ENCODE results near the gene PTPRE.

Gene PTPRE

DNA sequence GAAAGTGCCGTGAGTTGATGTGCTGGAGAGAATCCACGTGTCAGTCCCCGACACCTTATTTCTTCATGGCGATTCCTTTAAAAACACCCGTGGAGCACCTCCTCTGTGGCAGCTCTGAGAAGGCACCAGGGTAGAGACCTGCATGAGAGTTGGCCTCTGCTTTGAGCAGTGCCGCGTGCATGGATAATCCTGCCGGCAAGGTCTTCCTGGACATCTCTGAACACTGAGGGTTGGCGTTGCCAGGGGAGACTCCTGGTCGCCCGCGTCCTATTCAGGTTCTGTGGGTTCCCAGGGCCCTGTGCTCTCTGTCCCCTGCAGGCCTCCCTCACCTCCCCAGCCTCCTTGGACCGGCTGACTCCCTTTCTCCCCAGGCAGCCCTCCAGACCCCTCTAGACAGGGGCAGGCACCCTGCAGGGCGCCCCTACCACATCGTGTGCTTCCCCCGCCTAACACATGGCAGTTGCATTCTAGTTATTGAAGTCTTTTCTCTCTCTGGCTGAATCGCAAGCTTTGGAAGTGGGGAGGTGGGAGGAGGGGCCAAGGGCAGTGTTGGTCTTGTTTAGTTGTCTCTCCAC lies 123.7 kb downstream of the PTPRE start:
- no peaks in the 10 kb centered on the region for H3K4me1 ChIP-seq (ENCODE audit: control insufficient read depth, insufficient read depth, low read length)

GRCh38 chr10:128031216-128031615 lies 124.3 kb downstream of the PTPRE start:
- Histone ChIP-seq H3K9ac (ENCODE audit: low read depth, low read length) (no peak overlapping the region), H3K4me3 (ENCODE audit: low read depth, low read length) (no peak overlapping the region), H3K4me1 (ENCODE audit: control insufficient read depth, insufficient read depth, low read length) (no peaks in the 10 kb centered on the region), H3K36me3 (ENCODE audit: control insufficient read depth, insufficient read depth, low read length) (no peaks in the 10 kb centered on the region), H3K27me3 (ENCODE audit: control insufficient read depth, insufficient read depth, low read length) (no peaks in the 10 kb centered on the region), H3K9me3 (ENCODE audit: control insufficient read depth, insufficient read depth, low read length) (no peaks in the 10 kb centered on the region)

More for the DNA sequence above, 123.7 kb downstream of the PTPRE start:
- no peaks in the 10 kb centered on the region for H3K36me3 ChIP-seq (ENCODE audit: control insufficient read depth, insufficient read depth, low read length)
- no peaks in the 10 kb centered on the region for H3K9me3 ChIP-seq (ENCODE audit: control insufficient read depth, insufficient read depth, low read length)
- no peaks in the 10 kb centered on the region for H3K27me3 ChIP-seq (ENCODE audit: control insufficient read depth, insufficient read depth, low read length)
- H3K4me3 ChIP-seq (ENCODE audit: low read depth, low read length) = no peak overlapping the region
- H3K9ac ChIP-seq (ENCODE audit: low read depth, low read length) = no peak overlapping the region

DNA sequence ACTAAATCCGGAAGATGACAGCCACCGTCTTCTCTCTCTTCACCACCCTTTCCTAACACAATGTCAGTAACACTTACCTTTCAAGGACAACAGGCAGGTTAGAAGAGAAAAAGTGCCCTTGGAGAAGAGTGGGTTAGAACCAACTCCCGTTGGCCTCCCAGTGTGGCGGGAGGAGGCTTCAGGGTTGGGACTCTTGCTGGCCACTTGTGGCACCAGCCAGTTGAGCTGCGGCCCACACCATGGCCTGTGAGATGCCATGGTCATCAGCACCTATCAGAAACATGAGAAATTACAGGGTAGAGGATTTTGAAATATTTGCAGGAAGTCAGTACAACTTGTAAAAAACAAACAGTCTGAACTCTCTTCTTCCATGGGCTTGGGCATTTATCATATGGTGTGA lies 125.6 kb downstream of the PTPRE start:
- H3K4me1 ChIP-seq (ENCODE audit: control insufficient read depth, insufficient read depth, low read length) = no peaks in the 10 kb centered on the region
- H3K27me3 ChIP-seq (ENCODE audit: control insufficient read depth, insufficient read depth, low read length) = no peaks in the 10 kb centered on the region
- H3K36me3 ChIP-seq (ENCODE audit: control insufficient read depth, insufficient read depth, low read length) = no peaks in the 10 kb centered on the region
- no peak overlapping the region for H3K9ac ChIP-seq (ENCODE audit: low read depth, low read length)
- H3K4me3 ChIP-seq (ENCODE audit: low read depth, low read length) = no peak overlapping the region
- no peaks in the 10 kb centered on the region for H3K9me3 ChIP-seq (ENCODE audit: control insufficient read depth, insufficient read depth, low read length)

GRCh38 chr10:128035557-128035973 lies 128.7 kb downstream of the PTPRE start:
- no peaks in the 10 kb centered on the region for H3K4me1 ChIP-seq (ENCODE audit: control insufficient read depth, insufficient read depth, low read length)
- H3K4me3 ChIP-seq (ENCODE audit: low read depth, low read length) = no peak overlapping the region
- H3K36me3 ChIP-seq (ENCODE audit: control insufficient read depth, insufficient read depth, low read length) = no peaks in the 10 kb centered on the region
- H3K27me3 ChIP-seq (ENCODE audit: control insufficient read depth, insufficient read depth, low read length) = peaks cover 3% of the 10 kb centered on the region
- no peaks in the 10 kb centered on the region for H3K9me3 ChIP-seq (ENCODE audit: control insufficient read depth, insufficient read depth, low read length)
- no peak overlapping the region for H3K9ac ChIP-seq (ENCODE audit: low read depth, low read length)

GRCh38 chr10:128036011-128036615 lies 129.2 kb downstream of the PTPRE start:
- H3K36me3 ChIP-seq (ENCODE audit: control insufficient read depth, insufficient read depth, low read length) = no peaks in the 10 kb centered on the region
- peaks cover 7% of the 10 kb centered on the region for H3K27me3 ChIP-seq (ENCODE audit: control insufficient read depth, insufficient read depth, low read length)
- H3K4me1 ChIP-seq (ENCODE audit: control insufficient read depth, insufficient read depth, low read length) = no peaks in the 10 kb centered on the region
- no peak overlapping the region for H3K4me3 ChIP-seq (ENCODE audit: low read depth, low read length)
- no peaks in the 10 kb centered on the region for H3K9me3 ChIP-seq (ENCODE audit: control insufficient read depth, insufficient read depth, low read length)
- no peak overlapping the region for H3K9ac ChIP-seq (ENCODE audit: low read depth, low read length)

DNA sequence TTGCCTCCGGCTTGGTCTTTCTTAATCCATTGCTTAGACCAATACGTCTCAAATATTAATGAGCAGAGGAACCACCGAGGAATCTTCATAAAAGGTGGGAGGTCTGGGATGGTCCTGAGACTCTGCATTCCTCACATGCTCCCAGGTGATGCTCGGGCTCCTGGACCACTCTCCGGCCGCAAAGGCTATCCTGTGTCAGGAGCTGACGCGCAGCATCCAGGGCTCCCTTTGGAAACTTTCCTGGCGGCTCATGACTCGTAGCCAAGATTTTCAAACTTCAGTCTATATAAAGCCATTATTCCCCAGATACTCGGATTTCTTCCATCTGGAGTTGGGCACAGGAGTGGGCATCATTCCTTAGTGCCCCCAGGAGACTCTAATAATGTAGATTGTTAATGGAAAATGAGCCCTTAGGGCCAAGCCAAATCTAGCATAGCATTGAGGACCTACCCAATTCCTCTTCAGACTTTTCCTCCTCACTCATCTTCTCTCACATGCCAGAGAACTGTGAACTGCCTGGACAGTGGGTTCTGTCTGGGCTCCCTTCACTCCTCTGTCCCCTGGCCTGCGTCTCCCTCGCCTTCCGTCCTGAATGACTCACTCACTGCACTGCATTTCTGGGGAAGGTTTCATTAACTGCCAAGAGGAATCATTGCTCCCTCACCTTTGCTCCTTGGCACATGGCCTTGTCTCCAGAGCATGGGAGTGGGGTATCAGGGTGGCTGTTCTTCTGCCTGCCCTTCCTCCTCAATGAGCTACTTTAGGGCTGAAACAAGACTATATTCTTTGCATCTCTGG lies 130.0 kb downstream of the PTPRE start:
- Histone ChIP-seq H3K4me1 (ENCODE audit: control insufficient read depth, insufficient read depth, low read length) (no peaks in the 10 kb centered on the region), H3K27me3 (ENCODE audit: control insufficient read depth, insufficient read depth, low read length) (peaks cover 7% of the 10 kb centered on the region), H3K9ac (ENCODE audit: low read depth, low read length) (no peak overlapping the region), H3K36me3 (ENCODE audit: control insufficient read depth, insufficient read depth, low read length) (no peaks in the 10 kb centered on the region), H3K4me3 (ENCODE audit: low read depth, low read length) (no peak overlapping the region), H3K9me3 (ENCODE audit: control insufficient read depth, insufficient read depth, low read length) (no peaks in the 10 kb centered on the region)

DNA sequence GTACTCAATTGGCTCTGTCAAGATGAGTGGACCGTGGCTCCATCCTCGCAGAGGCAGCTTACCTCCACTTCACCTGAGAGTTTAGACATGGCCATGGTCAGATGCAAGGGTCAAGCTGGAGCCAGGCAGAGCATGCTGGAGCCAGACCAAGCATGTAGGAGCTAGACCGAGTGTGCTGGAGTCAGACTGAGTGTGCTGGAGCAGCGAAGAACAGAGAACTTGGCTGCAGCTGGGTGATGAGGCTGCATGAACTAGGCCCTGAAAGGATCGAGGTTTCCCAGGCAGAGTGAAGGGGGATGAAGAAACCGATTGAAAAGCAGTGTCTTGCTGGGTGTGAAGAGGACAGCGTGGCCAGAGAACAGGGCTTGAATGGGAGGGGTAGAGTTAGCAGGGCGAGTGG lies 133.2 kb downstream of the PTPRE start:
- Histone ChIP-seq H3K9me3 (ENCODE audit: control insufficient read depth, insufficient read depth, low read length) (no peaks in the 10 kb centered on the region), H3K9ac (ENCODE audit: low read depth, low read length) (no peak overlapping the region), H3K27me3 (ENCODE audit: control insufficient read depth, insufficient read depth, low read length) (peaks cover 7% of the 10 kb centered on the region), H3K4me1 (ENCODE audit: control insufficient read depth, insufficient read depth, low read length) (no peaks in the 10 kb centered on the region), H3K36me3 (ENCODE audit: control insufficient read depth, insufficient read depth, low read length) (no peaks in the 10 kb centered on the region), H3K4me3 (ENCODE audit: low read depth, low read length) (no peak overlapping the region)

GRCh38 chr10:128040681-128041080 lies 133.8 kb downstream of the PTPRE start:
- Histone ChIP-seq H3K27me3 (ENCODE audit: control insufficient read depth, insufficient read depth, low read length) (peaks cover 7% of the 10 kb centered on the region), H3K36me3 (ENCODE audit: control insufficient read depth, insufficient read depth, low read length) (no peaks in the 10 kb centered on the region), H3K4me3 (ENCODE audit: low read depth, low read length) (no peak overlapping the region), H3K9ac (ENCODE audit: low read depth, low read length) (no peak overlapping the region), H3K4me1 (ENCODE audit: control insufficient read depth, insufficient read depth, low read length) (no peaks in the 10 kb centered on the region), H3K9me3 (ENCODE audit: control insufficient read depth, insufficient read depth, low read length) (no peaks in the 10 kb centered on the region)

DNA sequence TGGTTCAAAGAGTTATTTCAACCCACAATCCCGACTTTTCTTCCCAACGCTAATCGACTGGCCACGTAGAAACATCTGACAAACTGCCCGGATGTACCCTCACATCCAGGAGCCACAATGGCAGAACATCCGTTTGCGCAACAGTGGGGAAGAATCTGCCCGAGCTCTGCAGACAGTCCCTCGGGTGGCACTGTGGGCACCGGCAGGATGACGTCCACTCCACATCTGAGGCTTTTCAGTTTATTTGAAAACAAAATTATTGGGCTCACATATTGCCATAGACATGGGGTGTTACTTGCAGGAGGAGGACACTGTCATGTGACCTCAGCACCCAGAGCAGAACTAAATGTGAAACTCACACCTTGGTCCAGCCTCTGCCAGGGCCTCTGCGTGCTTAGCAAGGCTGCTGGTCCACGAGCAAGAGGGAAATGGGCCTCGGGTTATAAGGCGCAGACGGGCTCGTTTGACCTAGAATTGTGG lies 135.3 kb downstream of the PTPRE start:
- Histone ChIP-seq H3K27me3 (ENCODE audit: control insufficient read depth, insufficient read depth, low read length) (peaks cover 7% of the 10 kb centered on the region), H3K36me3 (ENCODE audit: control insufficient read depth, insufficient read depth, low read length) (no peaks in the 10 kb centered on the region), H3K9ac (ENCODE audit: low read depth, low read length) (no peak overlapping the region), H3K9me3 (ENCODE audit: control insufficient read depth, insufficient read depth, low read length) (no peaks in the 10 kb centered on the region), H3K4me1 (ENCODE audit: control insufficient read depth, insufficient read depth, low read length) (no peaks in the 10 kb centered on the region), H3K4me3 (ENCODE audit: low read depth, low read length) (no peak overlapping the region)

DNA sequence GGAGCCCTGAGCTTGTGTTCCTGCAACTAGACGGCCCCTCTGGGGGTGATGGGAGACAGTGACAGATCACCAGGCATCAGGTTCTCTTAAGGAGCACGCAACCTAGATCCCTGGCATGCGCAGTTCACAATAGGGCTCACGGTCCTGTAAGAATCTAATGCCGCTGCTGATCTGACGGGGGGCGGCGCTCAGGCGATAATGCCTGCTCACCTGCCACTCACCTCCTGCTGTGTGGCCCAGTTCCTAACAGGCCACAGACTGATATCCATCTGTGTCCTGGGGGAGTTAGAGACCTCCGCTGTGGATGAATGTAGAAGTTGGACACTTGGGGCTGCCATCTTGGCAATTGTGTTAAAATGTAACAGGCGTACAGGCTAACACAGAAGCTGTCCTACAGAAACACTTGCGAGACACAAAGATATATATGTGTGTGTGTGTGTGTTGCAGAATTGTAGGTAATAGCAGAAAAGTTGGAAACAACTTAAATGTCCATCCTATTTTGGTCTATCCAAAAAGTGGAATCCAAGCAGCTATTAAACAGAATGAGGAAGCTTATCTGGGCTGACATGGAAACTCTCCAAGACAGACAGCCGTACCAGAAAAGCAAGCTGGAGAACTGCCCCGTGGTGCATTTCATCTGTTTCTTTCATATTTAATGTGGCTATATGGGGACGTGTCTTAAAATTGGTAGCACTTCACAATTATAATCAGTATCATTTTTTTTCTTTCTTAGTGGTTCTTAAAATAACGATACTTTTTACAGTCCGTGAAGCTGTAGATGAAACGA lies 136.5 kb downstream of the PTPRE start:
- no peaks in the 10 kb centered on the region for H3K9me3 ChIP-seq (ENCODE audit: control insufficient read depth, insufficient read depth, low read length)
- H3K36me3 ChIP-seq (ENCODE audit: control insufficient read depth, insufficient read depth, low read length) = no peaks in the 10 kb centered on the region
- no peak overlapping the region for H3K4me3 ChIP-seq (ENCODE audit: low read depth, low read length)
- H3K4me1 ChIP-seq (ENCODE audit: control insufficient read depth, insufficient read depth, low read length) = no peaks in the 10 kb centered on the region
- H3K27me3 ChIP-seq (ENCODE audit: control insufficient read depth, insufficient read depth, low read length) = peaks cover 7% of the 10 kb centered on the region
- no peak overlapping the region for H3K9ac ChIP-seq (ENCODE audit: low read depth, low read length)

GRCh38 chr10:128044186-128044585 lies 137.3 kb downstream of the PTPRE start:
- Histone ChIP-seq H3K4me3 (ENCODE audit: low read depth, low read length) (no peak overlapping the region), H3K9me3 (ENCODE audit: control insufficient read depth, insufficient read depth, low read length) (no peaks in the 10 kb centered on the region), H3K4me1 (ENCODE audit: control insufficient read depth, insufficient read depth, low read length) (no peaks in the 10 kb centered on the region), H3K9ac (ENCODE audit: low read depth, low read length) (no peak overlapping the region), H3K27me3 (ENCODE audit: control insufficient read depth, insufficient read depth, low read length) (peaks cover 7% of the 10 kb centered on the region), H3K36me3 (ENCODE audit: control insufficient read depth, insufficient read depth, low read length) (no peaks in the 10 kb centered on the region)
